Right lobe of liver (tissue), 4 donors: ENCODE measurements around the gene LRRC32.

Experiments
- POLR2A ChIP-seq: fragments of 450-650 bp; IDR thresholded peaks from one replicate; pipeline ENCODE4 v1.6.1; 2017; ENCODE audit warnings: antibody characterized with exemption, mild to moderate bottlenecking
- TF ChIP-seq, protein P1 (sequence below), 4 donors: fragments of 200-600 bp in 3 of 4; fragments of 450-650 bp in 1 of 4; IDR thresholded peaks; one replicate each; pipeline versions ENCODE4 v1.5.1 to v1.8.0; 2016 to 2022; ENCODE audit warnings: antibody characterized with exemption in 4 of 4, mild to moderate bottlenecking in 2 of 4
- donor health status: DM: no; HTN: no; CAD: no.
- donor health status: DM: no; HTN: no; CAD: no.
- donor health status: DM: no; HTN: yes; CAD: no.

DNA sequence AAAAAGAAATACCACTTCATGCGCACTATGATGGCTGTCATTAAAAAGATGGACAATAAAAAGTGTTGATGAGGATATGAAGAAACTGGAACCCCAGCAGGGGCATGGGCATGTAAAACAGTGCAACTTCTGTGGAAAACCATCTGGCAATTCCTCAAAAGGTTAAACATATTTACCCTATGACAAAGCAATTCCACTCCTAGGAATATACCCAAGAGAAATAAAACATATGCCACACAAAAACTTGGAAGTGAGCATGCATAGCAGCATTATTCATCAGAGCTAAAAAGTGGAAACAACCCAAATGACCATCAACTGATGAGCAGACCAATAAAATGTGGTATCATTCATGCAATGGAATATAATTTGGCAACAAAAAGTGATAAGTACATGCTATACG, 50.1 kb downstream of the LRRC32 start:
- TF ChIP-seq, protein P1, sequence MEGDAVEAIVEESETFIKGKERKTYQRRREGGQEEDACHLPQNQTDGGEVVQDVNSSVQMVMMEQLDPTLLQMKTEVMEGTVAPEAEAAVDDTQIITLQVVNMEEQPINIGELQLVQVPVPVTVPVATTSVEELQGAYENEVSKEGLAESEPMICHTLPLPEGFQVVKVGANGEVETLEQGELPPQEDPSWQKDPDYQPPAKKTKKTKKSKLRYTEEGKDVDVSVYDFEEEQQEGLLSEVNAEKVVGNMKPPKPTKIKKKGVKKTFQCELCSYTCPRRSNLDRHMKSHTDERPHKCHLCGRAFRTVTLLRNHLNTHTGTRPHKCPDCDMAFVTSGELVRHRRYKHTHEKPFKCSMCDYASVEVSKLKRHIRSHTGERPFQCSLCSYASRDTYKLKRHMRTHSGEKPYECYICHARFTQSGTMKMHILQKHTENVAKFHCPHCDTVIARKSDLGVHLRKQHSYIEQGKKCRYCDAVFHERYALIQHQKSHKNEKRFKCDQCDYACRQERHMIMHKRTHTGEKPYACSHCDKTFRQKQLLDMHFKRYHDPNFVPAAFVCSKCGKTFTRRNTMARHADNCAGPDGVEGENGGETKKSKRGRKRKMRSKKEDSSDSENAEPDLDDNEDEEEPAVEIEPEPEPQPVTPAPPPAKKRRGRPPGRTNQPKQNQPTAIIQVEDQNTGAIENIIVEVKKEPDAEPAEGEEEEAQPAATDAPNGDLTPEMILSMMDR (IDR thresholded peaks at IDR 0.05): no peak
- no peak for TF ChIP-seq POLR2A
